WI38 (cell line): ENCODE results near the gene FREM2.

Experiments
- H3K4me3 ChIP-seq: 2 replicates; pipeline ENCODE4 v1.5.1; 2011; ENCODE audit warnings: low read depth, mild to moderate bottlenecking, control low read depth, low read length
- CTCF ChIP-seq: IDR thresholded peaks from 2 replicates; pipeline ENCODE4 v1.5.1; 2012; ENCODE audit warnings: low read depth, mild to moderate bottlenecking, control low read depth, low read length

Gene FREM2

GRCh38 chr13:38671980-38672379, 14.9 kb upstream of the FREM2 start:
- no peak overlapping the region for H3K4me3 ChIP-seq
- TF ChIP-seq CTCF = no peak

GRCh38 chr13:38674208-38674607, 12.7 kb upstream of the FREM2 start:
- H3K4me3 ChIP-seq = no peak overlapping the region
- TF ChIP-seq CTCF = no peak

- TF ChIP-seq CTCF = no peak
- no peak overlapping the region for H3K4me3 ChIP-seq
Measured at GRCh38 chr13:38680912-38681311, 6.0 kb upstream of the FREM2 start.

- no peak for TF ChIP-seq CTCF
- no peak overlapping the region for H3K4me3 ChIP-seq
Measured at GRCh38 chr13:38684714-38685113, 2.2 kb upstream of the FREM2 start.

GRCh38 chr13:38685431-38685830, 1.4 kb upstream of the FREM2 start:
- TF ChIP-seq CTCF = no peak

GRCh38 chr13:38685974-38686576, 802 bp upstream of the FREM2 start:
- no peak overlapping the region for H3K4me3 ChIP-seq
- no peak for TF ChIP-seq CTCF

More at GRCh38 chr13:38685431-38685830, 1.4 kb upstream of the FREM2 start:
- H3K4me3 ChIP-seq = no peak overlapping the region

GRCh38 chr13:38687246-38688229, 661 bp downstream of the FREM2 start:
- TF ChIP-seq CTCF = no peak
- no peak overlapping the region for H3K4me3 ChIP-seq
